HG03432 (cell line): ENCODE data around the gene INAFM2.

ENCODE experiments used
- ATAC-seq: cut with Tn5 transposase; IDR thresholded peaks from one replicate; pipeline ENCODE4 v1.9.1; 2021; ENCODE audit warnings: mild to moderate bottlenecking, moderate library complexity; ENCODE audit not compliant: unreplicated experiment

The INAFM2 gene

DNA sequence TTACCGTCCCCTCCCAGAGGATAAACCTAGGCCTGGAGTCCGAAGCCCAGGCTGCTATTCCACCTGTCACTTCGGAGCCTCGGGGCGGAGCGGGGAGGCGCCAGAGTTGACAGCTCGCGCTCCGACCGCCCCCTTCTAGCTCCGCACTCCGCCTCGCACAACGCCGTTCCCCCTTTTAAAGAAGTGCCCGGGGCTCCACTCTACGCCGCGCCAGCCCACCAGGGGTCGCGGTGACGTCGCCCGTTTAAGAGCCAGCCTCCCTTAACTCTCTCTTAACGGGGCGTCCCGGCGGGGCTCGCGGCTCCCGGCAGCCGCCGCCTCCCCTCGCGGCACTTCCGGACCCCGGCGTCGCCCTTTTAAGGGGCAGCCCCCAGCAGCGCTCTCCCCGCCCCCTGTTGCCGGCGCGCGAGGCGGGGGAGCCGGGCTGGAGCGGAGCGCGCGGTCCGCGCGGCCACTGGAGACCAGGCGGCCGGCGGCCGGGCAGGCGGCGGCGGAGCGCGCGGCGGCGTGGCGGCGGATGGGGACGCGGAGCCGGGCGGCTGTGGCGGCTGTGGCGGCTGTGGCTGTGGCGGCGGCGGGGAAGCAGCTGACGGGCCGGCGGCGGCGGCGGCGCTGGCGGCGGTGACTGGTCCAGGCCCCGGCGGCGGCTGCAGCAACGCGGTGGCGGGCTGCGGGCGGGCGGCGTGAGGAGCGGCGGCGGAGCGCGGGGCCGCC is at the start of gene INAFM2:
Gene INAFM2 (plus strand): TSS at position 454 of the 714 bp plus-strand sequence. CDS start 364 bp downstream, outside the sequence.
- ATAC-seq, result peak; percentile 92

DNA sequence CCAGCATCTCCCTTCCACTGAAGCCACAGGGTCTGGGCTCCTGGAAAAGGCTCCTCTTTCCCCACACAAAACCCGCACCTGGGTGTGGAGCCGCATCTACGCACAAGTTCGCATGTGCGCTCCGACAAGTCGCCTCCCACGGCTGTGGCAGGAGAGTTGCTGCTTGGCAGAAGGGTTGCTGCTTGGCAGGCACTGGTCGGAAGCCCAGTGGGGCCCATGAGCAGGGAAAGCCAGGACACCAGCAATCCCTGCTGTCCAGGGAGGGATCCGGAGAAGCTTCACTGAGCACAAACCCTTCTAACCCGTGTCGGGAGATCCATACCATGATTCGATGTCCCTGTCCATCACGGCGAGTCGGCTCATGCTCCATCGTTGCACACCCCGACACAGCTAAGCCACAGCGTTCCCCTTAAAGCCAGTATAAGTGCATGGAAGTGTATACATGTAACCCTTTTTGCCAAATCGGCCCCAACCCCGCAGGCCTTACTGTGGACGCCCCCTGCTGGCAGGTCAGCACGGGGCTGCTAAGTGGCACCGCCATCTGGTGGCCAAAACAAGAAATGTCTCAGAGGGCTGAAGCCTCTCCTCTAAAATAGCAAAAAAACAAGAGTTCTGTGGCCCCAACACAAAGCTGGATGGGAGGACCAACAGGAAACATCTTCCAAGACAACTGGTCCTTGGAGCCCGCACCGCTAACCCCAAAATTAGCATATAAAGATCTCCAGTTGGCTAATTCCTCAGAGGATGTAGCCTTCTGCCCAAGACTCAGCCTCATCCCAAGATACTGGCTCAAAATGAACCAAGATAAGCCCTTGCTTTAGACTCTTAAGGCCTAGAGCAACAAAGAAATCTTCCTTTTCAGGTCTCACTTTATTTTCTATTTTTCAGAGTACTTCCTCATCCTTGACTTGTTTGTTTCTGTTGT is 48.9 kb upstream of the INAFM2 start:
- no peak for ATAC-seq

DNA sequence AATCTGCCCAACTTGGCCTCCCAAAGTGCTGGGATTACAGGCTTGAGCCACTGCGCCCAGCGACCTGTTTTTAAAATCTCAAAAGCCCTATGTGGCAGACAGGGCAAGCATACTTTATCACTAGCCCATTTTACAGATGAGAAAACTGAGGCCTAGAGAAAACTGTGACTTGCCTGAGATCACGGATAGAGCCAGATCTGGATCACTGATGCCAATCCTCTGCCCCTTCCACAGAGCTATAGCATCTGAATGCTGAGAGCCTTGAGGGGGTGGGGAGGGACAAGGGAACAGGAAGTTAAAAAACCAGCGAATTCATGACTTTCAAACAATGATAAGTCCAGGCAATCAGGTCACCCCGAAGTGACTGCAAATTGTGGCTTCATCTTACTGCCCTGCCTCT is 48.0 kb upstream of the INAFM2 start:
- ATAC-seq, result no peak

DNA sequence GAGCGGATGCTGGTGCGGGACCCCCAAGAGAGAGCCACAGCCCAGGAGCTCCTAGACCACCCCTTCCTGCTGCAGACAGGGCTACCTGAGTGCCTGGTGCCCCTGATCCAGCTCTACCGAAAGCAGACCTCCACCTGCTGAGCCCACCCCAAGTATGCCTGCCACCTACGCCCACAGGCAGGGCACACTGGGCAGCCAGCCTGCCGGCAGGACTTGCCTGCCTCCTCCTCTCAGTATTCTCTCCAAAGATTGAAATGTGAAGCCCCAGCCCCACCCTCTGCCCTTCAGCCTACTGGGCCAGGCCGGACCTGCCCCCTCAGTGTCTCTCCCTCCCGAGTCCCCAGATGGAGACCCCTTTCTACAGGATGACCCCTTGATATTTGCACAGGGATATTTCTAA is 47.5 kb upstream of the INAFM2 start:
- no peak for ATAC-seq

DNA sequence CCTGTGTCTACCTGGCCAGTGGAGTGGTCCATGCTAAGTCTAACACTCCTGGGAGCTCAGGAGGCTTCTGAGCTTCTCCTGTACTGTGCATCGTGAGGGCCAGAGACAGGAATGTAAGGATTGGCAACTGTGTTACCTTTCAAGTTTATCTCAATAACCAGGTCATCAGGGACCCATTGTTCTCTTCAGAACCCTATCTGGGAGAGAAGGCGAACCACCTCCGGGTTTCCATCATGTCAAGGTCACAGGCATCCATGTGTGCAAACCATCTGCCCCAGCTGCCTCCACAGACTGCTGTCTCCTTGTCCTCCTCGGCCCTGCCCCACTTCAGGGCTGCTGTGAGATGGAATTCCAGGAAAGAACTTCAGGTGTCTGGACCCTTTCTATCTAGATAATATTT is 46.6 kb upstream of the INAFM2 start:
- ATAC-seq, result no peak

DNA sequence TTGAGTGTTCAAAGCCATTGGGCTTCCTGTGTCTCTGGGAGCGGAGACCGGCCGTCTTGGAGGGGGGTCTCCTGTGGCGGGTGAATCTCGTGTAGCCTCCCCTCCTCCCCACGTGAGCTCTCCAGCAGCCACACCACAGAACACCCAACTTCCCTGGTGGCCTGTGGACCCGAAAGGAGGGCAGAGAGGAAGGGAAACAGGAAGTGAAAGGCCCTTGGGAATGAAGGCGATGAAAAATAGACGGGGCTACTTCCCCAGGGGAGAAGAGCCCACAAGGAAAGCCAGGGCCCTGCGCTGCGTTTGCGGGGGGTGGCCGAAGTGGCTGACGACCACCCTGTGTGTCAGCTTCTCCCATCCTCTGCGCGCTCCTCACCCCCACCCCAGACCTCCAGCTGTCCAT is 46.0 kb upstream of the INAFM2 start:
- ATAC-seq, result no peak

DNA sequence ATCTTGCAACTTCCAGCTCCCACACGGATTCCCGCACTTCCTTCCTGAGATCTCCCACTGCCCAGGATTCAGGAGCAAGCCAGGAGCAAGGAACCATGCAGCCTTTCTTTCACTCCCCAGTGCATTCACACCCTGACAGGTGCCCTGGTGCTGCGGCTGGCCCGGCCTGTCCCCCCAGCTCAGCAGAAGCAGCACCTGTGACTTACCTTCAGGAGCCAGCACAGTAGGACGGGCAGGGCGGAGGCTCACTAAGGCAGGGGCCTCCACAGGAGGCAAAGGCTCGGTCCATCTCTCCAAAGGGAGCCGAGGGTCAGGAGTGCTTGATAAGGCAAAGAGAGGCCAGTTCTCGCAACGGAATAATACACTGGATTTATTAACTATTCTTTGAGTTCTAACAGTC is 45.5 kb upstream of the INAFM2 start:
- no peak for ATAC-seq

DNA sequence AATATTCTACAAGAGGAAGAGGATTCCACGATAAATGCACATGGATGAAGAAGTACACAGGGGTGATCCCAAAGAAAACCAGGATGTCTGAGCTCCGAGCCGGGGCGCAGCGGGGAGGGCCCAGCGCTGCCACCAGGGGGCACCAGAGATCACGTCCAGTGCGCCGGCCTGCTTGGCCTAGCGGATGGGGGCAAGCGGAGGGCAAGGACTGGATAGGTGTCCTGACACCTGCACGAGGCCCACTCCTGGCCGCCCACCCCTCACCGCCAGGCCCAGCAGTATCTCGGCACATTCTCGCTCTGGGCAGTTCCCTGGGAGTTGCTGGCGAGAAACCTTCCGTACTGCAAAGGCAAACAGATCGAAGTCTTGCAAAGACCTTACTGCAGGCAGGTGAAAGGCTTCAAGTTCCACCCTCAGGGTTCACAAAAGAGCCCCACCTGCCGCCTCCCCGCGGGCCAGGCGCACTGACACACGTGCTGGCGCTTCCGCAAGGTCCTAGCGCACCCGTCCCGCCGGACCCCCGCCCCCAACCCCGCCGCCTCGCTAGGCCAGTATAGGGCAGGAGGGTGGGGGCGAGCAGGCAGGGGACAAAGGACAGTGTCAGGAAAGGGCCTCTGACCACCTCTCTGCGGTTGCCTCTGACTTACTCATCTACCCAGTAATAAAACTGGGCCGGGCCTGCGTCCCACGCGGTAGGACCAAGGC is 43.9 kb upstream of the INAFM2 start:
- ATAC-seq, result no peak

DNA sequence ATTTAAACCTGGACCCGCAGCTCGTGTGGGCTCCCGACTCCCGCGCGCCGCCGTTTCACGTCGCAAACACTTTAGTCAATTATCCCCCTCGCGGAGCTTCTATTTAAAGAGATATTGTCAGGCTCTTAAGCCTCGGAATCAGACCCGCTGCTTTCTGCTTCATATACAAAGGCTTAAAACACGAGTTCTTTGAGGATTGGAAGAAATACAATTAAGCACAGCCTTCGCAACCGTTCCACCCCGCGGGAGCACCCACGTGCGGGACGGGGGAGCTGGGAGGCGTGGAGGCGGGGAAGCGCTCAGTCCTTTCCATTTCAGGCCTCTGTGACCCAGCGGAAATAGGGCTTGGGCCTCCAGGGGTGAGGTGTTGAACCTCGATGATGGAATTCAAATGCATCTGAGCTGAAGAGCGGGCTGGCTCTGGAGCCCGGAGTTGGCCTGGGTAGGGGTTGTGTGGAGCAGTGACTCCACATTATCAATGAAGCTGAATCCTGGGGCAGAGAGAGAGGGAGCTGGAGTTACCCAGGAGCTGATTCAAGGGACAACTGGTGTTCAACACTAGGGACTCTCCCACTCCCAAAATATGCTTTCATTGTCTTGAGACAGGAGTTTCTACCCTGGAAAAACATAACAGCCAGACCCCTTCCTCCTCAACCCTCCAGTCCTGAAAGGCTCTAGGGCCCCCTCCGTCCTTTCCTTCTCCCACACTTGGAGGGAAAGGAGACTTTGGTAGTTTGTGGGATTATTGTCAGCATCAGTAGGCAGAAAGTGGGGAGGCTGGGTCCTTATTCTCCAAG is 43.0 kb upstream of the INAFM2 start:
- ATAC-seq, result no peak

DNA sequence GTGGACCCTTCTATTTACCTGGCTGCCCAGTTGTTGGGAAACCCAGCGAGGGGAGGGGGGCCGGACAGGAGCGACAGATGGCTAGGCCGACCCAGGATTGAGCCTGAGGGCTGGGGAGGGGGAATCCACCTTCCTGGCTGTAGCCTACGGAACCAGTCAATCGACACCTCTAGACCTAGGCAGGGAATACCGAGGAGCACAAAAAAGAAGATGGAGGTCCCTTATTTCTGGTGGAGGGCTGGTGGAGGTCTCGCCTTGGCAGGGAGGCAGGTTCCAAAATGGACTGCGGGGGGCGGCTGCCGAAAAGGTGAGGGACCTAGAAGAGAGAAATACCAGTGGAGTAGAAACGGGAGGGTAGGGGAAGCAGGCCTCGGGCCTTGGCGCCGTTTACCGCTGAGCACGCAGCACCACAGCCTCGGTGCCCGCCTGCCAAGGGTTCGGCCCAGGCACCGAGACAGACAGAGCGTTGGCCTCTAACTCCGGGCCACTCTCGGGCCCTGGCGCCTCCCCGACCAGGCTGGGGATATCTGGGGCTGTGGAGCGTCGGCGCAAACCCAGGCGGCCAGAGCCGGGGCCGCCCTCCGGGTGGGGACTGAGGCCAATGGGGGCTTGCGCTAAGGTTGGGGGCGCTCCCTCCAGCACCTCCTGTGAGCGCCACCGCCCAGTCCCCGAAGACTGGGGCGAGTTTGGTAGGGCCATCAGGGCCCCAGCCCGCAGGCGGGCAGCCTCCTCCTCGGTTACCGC is 42.3 kb upstream of the INAFM2 start:
- ATAC-seq, result no peak

DNA sequence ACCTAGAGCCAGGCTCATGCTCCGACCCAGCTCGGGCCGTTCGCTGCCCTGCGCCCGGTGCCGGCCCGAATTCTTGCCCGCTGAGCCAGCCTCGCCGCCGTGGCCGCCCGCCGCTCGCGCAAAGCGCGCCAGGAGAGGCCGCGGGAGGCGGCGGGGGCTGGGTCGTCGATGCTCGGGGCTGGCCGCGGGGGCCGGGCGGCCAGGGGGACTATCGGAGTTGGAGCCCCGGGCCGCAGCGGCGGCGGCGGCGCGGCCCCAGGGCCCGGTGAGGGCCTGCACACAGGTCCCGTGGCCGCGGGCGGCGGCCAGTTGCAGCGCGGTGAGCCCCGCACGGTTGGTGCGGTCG is 41.7 kb upstream of the INAFM2 start:
- ATAC-seq, result no peak

DNA sequence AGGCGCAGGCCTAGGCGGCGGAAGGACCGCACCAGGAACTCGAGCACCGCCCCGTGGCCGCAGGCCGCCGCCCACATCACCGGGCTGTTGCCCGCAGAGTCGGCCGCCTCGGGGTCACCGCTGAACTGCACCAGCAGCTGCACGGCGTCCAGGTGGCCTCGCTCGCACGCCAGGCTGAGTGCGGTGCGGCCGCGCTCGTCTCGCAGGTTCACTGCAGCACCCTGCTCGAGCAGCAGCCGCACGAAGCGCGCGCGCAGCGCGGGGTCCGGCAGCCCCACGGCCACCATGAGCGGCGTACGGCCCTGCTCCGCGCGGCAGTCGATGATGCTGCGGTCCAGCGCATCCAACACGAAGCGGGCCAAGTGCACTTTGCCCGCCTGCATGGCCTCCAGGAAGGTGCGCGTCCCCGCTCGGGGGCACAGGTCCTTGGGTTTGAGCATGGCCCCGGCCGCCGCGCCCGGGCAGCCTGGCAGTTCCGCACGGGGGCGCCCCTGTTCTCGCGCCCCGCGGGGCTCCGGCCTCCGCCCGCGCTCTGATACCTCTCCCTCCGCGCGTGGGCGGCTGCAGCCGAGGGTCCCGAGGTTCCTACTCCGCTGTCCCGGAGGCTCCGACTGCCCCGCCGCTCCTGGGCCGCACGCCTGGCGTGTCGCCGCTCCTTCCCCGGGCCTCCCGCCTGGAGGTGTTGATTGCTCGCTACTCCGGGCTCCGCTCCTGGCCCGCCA is 41.2 kb upstream of the INAFM2 start:
- peak; percentile 53 for ATAC-seq

DNA sequence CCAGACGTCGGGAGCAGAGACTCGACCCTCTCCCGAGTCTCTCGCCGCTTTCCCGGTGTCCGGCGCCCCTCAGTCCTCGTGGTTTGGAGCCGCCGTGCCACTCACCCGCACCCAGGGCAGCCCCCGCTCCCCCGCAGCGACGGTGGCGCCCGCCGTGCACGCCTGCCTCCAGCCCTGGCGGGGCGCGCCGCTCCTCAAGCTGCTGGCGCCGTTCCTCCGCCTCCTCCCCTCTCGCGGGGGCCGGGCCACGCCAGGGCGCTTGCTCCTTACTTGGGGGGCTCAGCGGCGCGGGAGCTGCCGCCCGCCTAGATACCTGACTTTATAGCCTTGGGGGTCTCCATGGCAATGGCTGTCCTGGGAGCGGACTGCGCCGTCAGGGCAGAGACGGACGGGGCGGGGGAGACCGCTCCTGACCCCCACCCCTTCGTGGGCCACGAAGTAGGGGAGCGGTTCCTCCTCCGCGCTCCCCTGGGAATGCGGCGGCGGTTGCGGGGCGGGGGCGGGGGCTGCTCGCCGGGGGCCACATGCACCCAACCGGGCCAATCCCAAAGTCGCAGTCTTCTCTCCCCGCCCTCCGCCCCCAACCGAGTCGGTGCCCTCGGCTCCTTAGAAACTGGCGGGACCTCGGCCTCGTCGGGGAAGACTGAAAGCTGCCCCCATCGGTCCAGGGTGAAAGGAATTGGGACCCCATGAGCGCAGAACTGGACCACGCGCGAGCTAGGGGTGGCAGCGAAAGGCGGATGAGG is 40.5 kb upstream of the INAFM2 start, which contains the start of gene ANKRD63:
Gene ANKRD63 (minus strand): TSS at position 196 of the 746 bp plus-strand sequence. CDS start 478 bp downstream, outside the sequence.
- ATAC-seq, result peak; percentile 45

DNA sequence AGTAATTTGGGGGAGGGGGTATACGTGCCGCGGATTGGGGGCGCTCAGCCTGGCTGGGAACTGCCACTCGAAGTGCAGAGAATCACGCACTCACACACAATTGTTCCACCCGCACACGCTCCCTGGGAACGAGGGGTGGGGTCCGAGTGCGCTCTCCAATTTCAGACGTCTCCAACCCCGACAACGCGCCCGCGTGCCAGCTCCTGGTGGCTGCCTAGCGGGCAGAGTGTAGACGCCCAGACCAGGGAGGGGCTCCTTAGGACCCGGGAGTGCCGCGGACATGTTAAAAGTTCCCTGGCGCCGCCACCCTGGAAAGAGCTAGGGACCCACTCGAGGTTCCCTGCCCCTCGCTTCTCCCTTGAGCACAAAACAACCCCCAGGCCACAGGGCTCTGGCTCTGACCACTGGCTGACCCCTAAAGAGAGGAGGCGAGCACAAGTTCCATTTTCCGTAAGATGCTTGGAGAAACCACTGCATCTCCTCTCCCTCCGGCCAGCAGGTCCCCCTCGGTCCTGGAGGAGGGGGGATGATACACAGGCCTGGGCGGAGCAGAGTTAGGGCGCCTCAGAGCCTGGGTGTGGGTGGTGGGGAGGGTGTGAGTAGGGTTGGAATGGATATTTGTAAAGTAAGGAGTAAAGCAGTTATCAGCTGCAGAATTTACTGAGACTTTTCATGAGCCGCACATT is 39.7 kb upstream of the INAFM2 start:
- no peak for ATAC-seq

DNA sequence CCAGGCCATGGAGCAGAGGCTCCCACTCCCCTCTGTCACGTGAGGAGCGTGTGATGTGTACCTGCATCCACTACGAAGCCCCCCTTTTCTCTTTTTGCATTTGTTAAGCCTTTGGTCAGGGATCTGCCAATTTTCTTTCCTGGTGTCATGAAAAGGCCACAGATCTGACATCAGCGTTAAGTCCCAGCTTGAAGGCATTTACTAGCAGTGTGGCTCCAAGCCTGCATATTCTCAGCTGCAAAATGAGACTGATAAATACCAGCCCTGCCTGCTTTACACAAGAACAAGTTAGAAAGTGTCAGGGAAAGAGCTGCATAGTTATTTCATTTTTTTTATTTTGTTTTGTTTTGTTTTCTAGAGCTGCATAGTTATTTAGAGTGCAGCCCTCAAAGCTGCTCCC is 38.3 kb upstream of the INAFM2 start:
- no peak for ATAC-seq

DNA sequence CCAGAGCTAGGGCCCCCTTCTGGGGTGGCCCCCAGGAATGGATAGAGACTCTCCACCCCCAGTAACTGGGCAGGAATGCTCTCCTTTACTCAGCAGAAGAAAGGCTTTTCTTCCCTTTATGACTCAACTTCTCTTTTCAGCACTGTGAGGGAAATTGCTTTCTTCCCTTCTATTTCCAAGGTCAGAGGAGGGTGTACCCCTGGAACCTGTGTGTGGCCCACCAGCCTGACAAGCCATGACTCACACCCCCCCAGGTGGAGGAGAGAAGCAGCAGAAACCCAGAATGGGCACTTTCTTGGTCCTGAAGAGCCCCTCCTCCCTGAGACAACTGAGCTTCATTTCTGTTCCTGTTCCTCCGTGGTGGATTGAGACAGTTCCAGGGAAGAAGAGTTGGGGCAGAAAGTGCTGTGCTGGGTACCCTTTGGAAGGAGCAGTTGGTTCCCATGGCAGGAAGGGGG is 37.9 kb upstream of the INAFM2 start:
- ATAC-seq, result no peak

DNA sequence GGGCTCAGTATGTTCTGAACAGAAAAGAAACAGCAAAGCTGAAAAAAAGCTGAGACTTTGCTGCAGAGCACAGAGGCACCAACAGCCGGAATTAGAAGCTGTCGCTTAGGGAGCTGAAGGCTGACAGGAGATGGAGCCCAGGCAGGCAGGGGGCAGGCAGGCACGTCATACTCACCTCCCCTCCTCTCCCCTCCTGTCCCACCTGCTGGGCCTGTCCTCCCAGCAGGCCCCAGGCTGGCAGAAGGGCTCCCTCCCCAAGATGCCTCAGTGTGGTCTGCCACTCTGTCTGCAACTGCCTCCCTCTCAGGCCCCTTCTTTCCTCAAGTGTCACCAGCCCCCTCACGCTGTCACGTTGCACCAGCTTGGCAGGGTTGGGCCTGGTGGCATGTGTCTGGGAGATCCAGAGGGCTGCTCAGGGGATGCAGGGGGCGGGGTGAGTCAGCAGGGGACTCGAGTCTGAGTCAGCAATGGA is 37.4 kb upstream of the INAFM2 start:
- ATAC-seq, result no peak

DNA sequence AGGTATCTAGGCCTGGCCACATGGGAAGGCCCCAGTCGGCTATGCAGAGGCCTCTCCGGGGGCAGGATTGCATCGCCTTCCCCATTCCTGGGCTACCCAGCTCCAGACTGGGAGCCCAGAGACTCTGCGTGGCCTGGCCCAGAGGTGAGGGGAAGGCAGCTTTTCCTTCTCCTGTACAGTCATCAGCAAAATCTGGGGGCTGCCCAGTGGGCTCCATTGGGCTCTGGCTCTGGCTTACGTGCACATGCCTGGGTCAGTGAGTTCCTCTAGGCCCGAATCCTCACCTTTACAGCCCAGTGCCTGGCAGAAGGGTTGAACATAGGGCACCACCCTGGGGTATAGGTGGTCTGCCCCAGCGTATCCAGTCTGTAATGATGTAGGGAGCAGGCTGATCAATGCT is 36.7 kb upstream of the INAFM2 start:
- no peak for ATAC-seq
